ENCODE measurements around the gene IPO7.
"Not testable (repeated sequence)": the region's sequence is repeated elsewhere in the genome, so short reads cannot be mapped to it uniquely, and the experiment has no call there.

DNA sequence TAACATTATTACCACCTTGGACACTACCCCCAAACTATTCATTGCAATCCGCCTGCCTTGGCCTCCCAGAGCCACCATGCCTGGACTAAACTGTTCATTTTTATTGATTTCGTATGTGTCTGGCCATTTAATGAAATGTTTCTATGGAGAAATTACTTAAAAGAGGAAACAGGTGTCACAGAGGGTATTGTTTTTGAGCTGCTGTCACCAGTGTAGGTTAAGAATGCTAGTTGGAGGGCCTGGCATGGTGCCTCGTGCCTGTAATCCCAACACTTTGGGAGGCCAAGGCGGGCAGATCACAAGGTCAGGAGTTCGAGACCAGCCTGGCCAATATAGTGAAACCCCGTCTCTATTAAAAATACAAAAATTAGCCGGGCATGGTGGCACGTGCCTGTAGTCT is 17.4 kb downstream of the IPO7 start:
- TF ChIP-seq, protein P1, sequence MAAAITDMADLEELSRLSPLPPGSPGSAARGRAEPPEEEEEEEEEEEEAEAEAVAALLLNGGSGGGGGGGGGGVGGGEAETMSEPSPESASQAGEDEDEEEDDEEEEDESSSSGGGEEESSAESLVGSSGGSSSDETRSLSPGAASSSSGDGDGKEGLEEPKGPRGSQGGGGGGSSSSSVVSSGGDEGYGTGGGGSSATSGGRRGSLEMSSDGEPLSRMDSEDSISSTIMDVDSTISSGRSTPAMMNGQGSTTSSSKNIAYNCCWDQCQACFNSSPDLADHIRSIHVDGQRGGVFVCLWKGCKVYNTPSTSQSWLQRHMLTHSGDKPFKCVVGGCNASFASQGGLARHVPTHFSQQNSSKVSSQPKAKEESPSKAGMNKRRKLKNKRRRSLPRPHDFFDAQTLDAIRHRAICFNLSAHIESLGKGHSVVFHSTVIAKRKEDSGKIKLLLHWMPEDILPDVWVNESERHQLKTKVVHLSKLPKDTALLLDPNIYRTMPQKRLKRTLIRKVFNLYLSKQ (tag by site-specific recombination; IDR thresholded peaks at IDR 0.05; ENCODE audit: borderline replicate concordance): not testable (repeated sequence)
- TF ChIP-seq, protein P2, sequence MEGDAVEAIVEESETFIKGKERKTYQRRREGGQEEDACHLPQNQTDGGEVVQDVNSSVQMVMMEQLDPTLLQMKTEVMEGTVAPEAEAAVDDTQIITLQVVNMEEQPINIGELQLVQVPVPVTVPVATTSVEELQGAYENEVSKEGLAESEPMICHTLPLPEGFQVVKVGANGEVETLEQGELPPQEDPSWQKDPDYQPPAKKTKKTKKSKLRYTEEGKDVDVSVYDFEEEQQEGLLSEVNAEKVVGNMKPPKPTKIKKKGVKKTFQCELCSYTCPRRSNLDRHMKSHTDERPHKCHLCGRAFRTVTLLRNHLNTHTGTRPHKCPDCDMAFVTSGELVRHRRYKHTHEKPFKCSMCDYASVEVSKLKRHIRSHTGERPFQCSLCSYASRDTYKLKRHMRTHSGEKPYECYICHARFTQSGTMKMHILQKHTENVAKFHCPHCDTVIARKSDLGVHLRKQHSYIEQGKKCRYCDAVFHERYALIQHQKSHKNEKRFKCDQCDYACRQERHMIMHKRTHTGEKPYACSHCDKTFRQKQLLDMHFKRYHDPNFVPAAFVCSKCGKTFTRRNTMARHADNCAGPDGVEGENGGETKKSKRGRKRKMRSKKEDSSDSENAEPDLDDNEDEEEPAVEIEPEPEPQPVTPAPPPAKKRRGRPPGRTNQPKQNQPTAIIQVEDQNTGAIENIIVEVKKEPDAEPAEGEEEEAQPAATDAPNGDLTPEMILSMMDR (tag by site-specific recombination; IDR thresholded peaks at IDR 0.05): not testable (repeated sequence)
- not testable (repeated sequence) for TF ChIP-seq ZNF585B (tag by site-specific recombination; IDR thresholded peaks at IDR 0.05); ZNF24 (tag by site-specific recombination; IDR thresholded peaks at IDR 0.05); ZNF292 (tag by site-specific recombination; IDR thresholded peaks at IDR 0.05; ENCODE audit: borderline replicate concordance, low read depth); ZNF670 (tag by site-specific recombination; IDR thresholded peaks at IDR 0.05; ENCODE audit: low read depth); ZNF76 (tag by site-specific recombination; IDR thresholded peaks at IDR 0.05; ENCODE audit: borderline replicate concordance, low read depth)
- TF ChIP-seq, protein P3, sequence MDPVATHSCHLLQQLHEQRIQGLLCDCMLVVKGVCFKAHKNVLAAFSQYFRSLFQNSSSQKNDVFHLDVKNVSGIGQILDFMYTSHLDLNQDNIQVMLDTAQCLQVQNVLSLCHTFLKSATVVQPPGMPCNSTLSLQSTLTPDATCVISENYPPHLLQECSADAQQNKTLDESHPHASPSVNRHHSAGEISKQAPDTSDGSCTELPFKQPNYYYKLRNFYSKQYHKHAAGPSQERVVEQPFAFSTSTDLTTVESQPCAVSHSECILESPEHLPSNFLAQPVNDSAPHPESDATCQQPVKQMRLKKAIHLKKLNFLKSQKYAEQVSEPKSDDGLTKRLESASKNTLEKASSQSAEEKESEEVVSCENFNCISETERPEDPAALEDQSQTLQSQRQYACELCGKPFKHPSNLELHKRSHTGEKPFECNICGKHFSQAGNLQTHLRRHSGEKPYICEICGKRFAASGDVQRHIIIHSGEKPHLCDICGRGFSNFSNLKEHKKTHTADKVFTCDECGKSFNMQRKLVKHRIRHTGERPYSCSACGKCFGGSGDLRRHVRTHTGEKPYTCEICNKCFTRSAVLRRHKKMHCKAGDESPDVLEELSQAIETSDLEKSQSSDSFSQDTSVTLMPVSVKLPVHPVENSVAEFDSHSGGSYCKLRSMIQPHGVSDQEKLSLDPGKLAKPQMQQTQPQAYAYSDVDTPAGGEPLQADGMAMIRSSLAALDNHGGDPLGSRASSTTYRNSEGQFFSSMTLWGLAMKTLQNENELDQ (tag by site-specific recombination; IDR thresholded peaks at IDR 0.05; ENCODE audit: low read depth): not testable (repeated sequence)

All from HEK293 (cell line).